RCC 7860 (cell line): Measurements from ENCODE around the gene HABP4.
"Not testable (repeated sequence)": the region's sequence is repeated elsewhere in the genome, so short reads cannot be mapped to it uniquely, and the experiment has no call there.

Experiments used
- DNase-seq: peaks from one replicate; pipeline ENCODE4 v3.0.0-alpha.2; 2015; ENCODE audit warnings: low spot score
- FAIRE-seq: peaks from 2 replicates; lab custom pipeline; 2012; peaks lifted over from hg19 to GRCh38; lab: Jason Lieb, UNC

HABP4 gene

GRCh38 chr9:96495341-96495740 is 45.4 kb downstream of the HABP4 start:
- DNase-seq (no peak), FAIRE-seq (no peak)

GRCh38 chr9:96496368-96497116 is 46.6 kb downstream of the HABP4 start:
- no peak for FAIRE-seq
- no peak for DNase-seq

GRCh38 chr9:96497117-96497399 is 47.1 kb downstream of the HABP4 start:
- FAIRE-seq (no peak), DNase-seq (no peak)

- DNase-seq = no peak
- FAIRE-seq = no peak
These were observed 48.8 kb downstream of the HABP4 start for GRCh38 chr9:96498796-96499195.

- no peak for FAIRE-seq
These were observed 49.3 kb downstream of the HABP4 start for GRCh38 chr9:96499257-96499656.

GRCh38 chr9:96500696-96501632 is 51.0 kb downstream of the HABP4 start:
- DNase-seq = no peak
- no peak for FAIRE-seq

More at GRCh38 chr9:96499257-96499656, 49.3 kb downstream of the HABP4 start:
- DNase-seq = no peak

- FAIRE-seq = no peak
- DNase-seq = no peak
These were observed 51.9 kb downstream of the HABP4 start for GRCh38 chr9:96501633-96502538.

- DNase-seq (no peak), FAIRE-seq (no peak)
These were observed 52.8 kb downstream of the HABP4 start for GRCh38 chr9:96502539-96503373.

GRCh38 chr9:96503374-96503748 is 53.4 kb downstream of the HABP4 start:
- not testable (repeated sequence) for FAIRE-seq, DNase-seq

GRCh38 chr9:96503918-96504317 is 53.9 kb downstream of the HABP4 start:
- no peak for FAIRE-seq
- DNase-seq = no peak

- no peak for FAIRE-seq
These were observed 55.5 kb downstream of the HABP4 start for GRCh38 chr9:96505316-96505991.

GRCh38 chr9:96508227-96508940 is 58.4 kb downstream of the HABP4 start:
- no peak for FAIRE-seq
- DNase-seq = no peak

More at GRCh38 chr9:96505316-96505991, 55.5 kb downstream of the HABP4 start:
- DNase-seq = no peak

GRCh38 chr9:96509026-96509425 is 59.1 kb downstream of the HABP4 start:
- DNase-seq (no peak), FAIRE-seq (no peak)

GRCh38 chr9:96509848-96510247 is 59.9 kb downstream of the HABP4 start:
- DNase-seq (no peak), FAIRE-seq (no peak)

GRCh38 chr9:96510258-96510657 is 60.3 kb downstream of the HABP4 start:
- FAIRE-seq (no peak), DNase-seq (no peak)

GRCh38 chr9:96512240-96512639 is 62.3 kb downstream of the HABP4 start:
- DNase-seq = no peak
- no peak for FAIRE-seq

- FAIRE-seq = no peak
These were observed 63.7 kb downstream of the HABP4 start for GRCh38 chr9:96513622-96514021.

GRCh38 chr9:96514108-96514799 is 64.3 kb downstream of the HABP4 start:
- FAIRE-seq = no peak
- DNase-seq = no peak

More at GRCh38 chr9:96513622-96514021, 63.7 kb downstream of the HABP4 start:
- DNase-seq = no peak
